ENCODE results near the gene COX7A2. TPM values are rescaled to one million over a fixed set of nuclear protein-coding genes. Genes with fewer than 3 reads are reported as not detected.

Gene COX7A2
- total RNA-seq, 1 donor from 2014 or later = 336 TPM

- DNase-seq (ENCODE audit: low spot score) = no peak
These were observed 21.3 kb downstream of the COX7A2 start for GRCh38 chr6:75222261-75222660.

GRCh38 chr6:75221116-75221515 lies 22.5 kb downstream of the COX7A2 start:
- no peak for DNase-seq (ENCODE audit: low spot score)

GRCh38 chr6:75220357-75220756 lies 23.2 kb downstream of the COX7A2 start:
- DNase-seq (ENCODE audit: low spot score) = no peak

GRCh38 chr6:75219263-75219662 lies 24.3 kb downstream of the COX7A2 start:
- DNase-seq (ENCODE audit: low spot score) = no peak

GRCh38 chr6:75217193-75217592 lies 26.4 kb downstream of the COX7A2 start:
- DNase-seq (ENCODE audit: low spot score) = no peak

GRCh38 chr6:75215291-75215690 lies 28.3 kb downstream of the COX7A2 start:
- no peak for DNase-seq (ENCODE audit: low spot score)

- DNase-seq (ENCODE audit: low spot score) = no peak
These were observed 29.9 kb downstream of the COX7A2 start for GRCh38 chr6:75213732-75214131.

- no peak for DNase-seq (ENCODE audit: low spot score)
These were observed 30.5 kb downstream of the COX7A2 start for GRCh38 chr6:75213112-75213511.

GRCh38 chr6:75211920-75212590 lies 31.5 kb downstream of the COX7A2 start:
- DNase-seq (ENCODE audit: low spot score) = no peak

GRCh38 chr6:75210885-75211739 lies 32.5 kb downstream of the COX7A2 start:
- no peak for DNase-seq (ENCODE audit: low spot score)

GRCh38 chr6:75209184-75209723 lies 34.3 kb downstream of the COX7A2 start:
- DNase-seq (ENCODE audit: low spot score) = no peak

- no peak for DNase-seq (ENCODE audit: low spot score)
These were observed 35.1 kb downstream of the COX7A2 start for GRCh38 chr6:75208298-75209183.

- no peak for DNase-seq (ENCODE audit: low spot score)
These were observed 36.8 kb downstream of the COX7A2 start for GRCh38 chr6:75206576-75207342.

- DNase-seq (ENCODE audit: low spot score) = peak; percentile 94
These were observed 37.6 kb downstream of the COX7A2 start, which contains the start of gene COL12A1 for GRCh38 chr6:75205776-75206575. Gene COL12A1, minus strand, starts transcription at chr6:75206053. Its CDS starts 3,261 bp downstream, at chr6:75202792.

GRCh38 chr6:75204959-75205775 lies 38.4 kb downstream of the COX7A2 start:
- DNase-seq (ENCODE audit: low spot score) = no peak

GRCh38 chr6:75204217-75204958 lies 39.2 kb downstream of the COX7A2 start:
- DNase-seq (ENCODE audit: low spot score) = no peak

GRCh38 chr6:75203721-75204120 lies 39.9 kb downstream of the COX7A2 start:
- DNase-seq (ENCODE audit: low spot score) = no peak

GRCh38 chr6:75202676-75203131 lies 40.9 kb downstream of the COX7A2 start:
- no peak for DNase-seq (ENCODE audit: low spot score)
